Choroid plexus epithelial cell (primary cell): ENCODE data around the gene HTT.
A peak's percentile ranks its signal among the peaks of the same experiment; 100 is the strongest.

Experiments used
- DNase-seq: peaks from one replicate; pipeline ENCODE4 v3.0.0-alpha.2; 2010; ENCODE audit warnings: low read depth
- H3K4me3 ChIP-seq: 2 replicates; pipeline ENCODE4 v1.5.1; 2011; ENCODE audit warnings: low read depth, mild to moderate bottlenecking, control low read depth, low read length, moderate library complexity
- TF ChIP-seq, protein P1 (sequence below): conservative IDR thresholded peaks from 2 replicates; pipeline ENCODE4 v1.5.1; 2011; ENCODE audit warnings: low read depth, mild to moderate bottlenecking, control low read depth, inconsistent platforms, low read length, moderate library complexity

Gene HTT

DNA sequence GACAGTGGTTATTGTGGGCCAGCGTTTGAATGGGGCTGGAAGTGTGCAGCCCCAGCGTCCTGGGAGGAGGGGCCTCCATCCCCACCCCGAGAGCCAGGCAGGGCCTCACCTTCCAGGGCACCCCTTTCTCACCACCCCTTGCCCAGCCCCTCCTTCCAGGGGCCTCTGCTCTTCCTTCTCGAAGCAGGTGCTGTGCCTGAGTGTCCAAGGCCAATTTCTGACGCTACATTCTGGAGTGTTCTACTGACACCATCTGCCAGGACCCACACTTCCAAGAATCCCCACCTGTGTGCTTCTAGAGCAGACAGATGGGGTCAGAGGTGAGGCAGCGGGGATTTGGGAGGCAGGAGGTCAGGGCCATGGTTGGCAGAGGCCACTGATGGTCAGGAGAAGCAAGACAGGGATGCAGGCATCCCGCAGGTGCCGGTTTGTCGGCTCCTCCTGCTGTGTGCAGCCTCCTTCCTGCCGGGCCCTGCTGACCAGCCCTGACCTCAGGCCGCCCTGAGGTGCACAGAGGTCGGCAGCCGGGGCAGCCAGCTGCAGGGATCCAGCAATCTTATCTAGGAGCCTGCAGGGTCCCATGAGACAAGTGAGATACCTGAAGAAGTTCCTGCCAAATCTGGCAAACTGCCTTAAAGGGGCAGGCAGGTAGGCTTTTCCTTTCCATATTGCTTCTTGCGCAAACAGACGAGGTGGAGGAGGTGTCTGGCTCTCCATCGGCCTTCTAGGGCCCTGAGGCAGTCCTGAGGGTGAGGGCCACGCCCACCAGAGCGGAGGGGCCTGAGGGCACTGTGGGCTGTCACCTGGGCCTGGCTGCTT lies 193.3 kb downstream of the HTT start:
- TF ChIP-seq, protein P1, sequence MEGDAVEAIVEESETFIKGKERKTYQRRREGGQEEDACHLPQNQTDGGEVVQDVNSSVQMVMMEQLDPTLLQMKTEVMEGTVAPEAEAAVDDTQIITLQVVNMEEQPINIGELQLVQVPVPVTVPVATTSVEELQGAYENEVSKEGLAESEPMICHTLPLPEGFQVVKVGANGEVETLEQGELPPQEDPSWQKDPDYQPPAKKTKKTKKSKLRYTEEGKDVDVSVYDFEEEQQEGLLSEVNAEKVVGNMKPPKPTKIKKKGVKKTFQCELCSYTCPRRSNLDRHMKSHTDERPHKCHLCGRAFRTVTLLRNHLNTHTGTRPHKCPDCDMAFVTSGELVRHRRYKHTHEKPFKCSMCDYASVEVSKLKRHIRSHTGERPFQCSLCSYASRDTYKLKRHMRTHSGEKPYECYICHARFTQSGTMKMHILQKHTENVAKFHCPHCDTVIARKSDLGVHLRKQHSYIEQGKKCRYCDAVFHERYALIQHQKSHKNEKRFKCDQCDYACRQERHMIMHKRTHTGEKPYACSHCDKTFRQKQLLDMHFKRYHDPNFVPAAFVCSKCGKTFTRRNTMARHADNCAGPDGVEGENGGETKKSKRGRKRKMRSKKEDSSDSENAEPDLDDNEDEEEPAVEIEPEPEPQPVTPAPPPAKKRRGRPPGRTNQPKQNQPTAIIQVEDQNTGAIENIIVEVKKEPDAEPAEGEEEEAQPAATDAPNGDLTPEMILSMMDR: no peak

DNA sequence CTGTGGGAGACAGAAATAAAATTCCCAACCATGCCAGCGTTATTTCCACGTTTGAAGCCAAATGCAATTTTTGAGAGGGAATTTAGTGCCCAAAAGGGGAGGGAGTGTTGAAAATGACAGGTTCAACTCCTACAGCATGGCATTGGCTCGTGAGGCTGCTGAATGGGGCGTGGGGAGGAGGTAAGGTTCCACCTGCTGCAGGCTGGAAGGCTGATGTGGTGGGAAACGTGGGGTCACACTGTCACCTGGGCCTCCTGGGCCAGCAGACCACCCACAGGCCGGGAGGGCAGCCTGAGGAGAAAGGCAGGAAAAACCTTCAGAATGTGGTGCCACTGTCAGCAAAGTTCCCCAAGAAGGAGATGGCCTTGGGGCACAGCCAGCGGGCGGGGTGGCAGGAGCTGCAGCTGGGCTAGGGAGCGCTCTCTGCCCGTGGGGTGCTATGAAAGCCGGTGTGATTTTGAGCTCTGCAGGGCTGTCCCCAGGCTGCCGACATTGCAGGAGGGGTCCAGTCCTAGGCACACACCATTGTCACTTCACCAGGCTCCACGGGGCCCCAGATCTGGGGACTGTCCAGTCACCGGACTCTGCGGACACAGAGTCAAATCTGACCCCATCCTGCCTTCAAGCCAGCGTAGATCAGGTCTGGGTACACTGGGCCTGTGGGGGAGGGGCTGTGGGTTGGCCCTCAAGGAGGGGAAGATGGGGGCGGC lies 194.1 kb downstream of the HTT start:
- DNase-seq: no peak
- H3K4me3 ChIP-seq: no peak overlapping the region
- TF ChIP-seq, protein P1: no peak

More for the DNA sequence above, 193.3 kb downstream of the HTT start:
- DNase-seq: no peak
- no peak overlapping the region for H3K4me3 ChIP-seq

DNA sequence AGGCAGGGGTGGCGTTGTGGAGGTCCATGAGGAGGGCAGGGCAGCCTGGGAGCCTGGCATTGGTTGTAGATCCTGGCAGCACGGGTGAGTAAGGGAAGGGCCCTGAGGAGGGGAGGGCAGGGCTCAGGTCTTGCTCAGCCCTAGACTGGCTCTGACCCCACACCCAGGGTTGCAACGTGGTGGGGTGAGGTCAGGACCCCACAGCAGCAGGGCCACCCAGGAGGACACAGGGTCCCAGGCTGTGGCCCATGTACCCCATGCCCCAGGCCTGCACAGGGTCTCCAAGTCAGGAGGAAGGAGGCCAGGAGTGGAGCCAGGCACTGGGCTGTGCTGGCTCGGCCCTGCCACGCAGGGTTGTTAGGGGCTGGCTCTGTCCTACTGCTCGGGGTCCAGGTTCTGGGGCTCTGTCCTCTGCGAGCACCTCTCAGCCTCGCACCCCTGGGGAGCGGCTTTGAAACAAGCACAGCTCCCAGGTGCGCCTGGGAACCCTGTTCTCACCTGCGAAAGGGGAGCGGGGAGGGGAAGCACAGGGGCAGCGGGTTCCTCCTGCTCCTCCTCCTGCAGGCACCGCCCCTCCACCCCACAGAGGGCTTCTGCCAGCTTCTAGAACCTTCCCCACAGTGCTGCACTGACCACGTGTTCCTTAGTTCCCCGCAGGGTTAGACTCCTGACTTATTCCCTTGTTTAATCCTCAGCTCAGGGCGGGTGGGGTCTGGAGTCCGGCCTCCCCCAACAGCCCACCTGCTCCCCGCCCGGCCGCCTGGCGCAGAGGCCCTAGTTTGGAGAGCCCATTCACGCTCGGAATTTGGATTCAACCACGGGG lies 194.8 kb downstream of the HTT start:
- no peak overlapping the region for H3K4me3 ChIP-seq
- TF ChIP-seq, protein P1: no peak
- no peak for DNase-seq

DNA sequence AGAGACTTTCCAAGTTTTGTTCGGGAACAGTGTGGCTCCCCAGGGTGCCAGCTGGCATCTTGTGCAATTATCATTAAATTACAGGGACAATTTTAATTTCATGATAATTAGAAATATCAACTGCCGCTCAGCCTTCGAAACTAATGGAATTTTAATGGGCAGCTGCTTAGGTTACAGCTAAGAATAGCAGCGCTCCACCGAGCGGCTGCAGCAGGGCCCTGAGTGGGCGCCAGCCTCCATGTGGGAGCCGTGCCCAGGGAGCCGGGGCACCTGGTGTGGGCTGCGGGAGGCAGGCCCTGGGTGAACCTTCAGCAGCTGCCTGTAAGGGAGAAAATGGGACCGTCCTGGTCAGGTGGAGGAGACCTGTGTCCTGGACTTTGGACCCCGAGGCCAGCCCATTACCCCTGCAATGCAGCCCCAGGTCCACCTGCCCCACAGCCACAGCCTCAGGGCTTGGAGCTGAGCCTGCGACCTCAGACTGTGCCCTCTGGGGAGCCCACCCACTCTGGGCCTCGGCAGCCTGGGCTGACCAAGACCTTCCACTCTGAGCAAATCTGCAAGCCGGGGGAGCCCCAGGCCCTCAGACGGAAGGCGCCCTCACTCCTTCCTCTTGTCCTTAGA lies 195.6 kb downstream of the HTT start:
- no peak for DNase-seq
- TF ChIP-seq, protein P1: no peak
- H3K4me3 ChIP-seq: no peak overlapping the region

DNA sequence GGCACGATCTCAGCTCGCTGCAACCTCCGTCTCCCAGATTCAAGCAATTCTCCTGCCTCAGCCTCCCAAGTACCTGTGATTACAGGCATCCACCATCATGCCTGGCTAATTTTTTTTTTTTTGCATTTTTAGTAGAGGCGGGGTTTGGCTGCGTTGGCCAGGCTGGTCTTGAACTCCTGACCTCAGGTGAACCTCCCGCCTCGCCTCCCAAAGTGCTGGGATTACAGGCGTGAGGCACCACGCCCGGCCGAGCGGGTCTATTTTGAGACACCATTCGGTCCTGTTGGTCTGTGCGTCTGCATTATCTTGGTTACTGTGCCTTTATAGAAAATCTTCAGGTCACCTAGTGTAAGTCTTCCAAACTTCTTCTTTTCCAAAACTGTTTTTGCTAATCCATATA lies 196.7 kb downstream of the HTT start:
- no peak for DNase-seq
- TF ChIP-seq, protein P1: no peak
- H3K4me3 ChIP-seq: no peak overlapping the region

DNA sequence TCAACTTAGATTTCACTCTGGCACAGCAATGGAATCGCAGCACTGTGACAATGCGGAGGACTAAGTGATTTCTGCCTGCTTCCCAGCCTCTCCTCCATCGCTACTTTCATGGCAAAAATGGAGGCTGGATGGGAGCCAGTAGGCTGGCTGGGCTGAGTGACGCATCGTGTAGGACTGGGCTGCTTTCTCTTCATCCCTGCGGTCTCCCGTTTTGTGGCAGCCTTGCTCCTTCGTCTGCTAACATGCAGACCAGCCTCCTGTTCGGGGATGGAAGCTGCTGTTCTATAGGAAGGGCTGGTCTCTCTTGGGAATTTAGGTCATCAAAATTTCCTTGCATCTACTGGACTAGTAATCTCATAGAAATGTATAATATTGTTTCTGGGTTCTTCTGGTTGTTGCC lies 202.5 kb downstream of the HTT start:
- DNase-seq: peak; percentile 22
- TF ChIP-seq, protein P1: no peak
- no peak overlapping the region for H3K4me3 ChIP-seq
